ENCODE data around the gene DNMT1.

GRCh38 chr19:10224337-10224736 is 29.6 kb upstream of the DNMT1 start:
- no peak for TF ChIP-seq CTCF (IDR thresholded peaks at IDR 0.05; ENCODE audit: low read length)
- TF ChIP-seq EZH2phosphoT487 (IDR thresholded peaks at IDR 0.05; ENCODE audit: low read length), result no peak

Data from MM.1S (cell line).